Mesendoderm (in vitro differentiated cells): ENCODE results near the gene UGT1A9.

Source experiments
- DNase-seq: peaks from one replicate; pipeline ENCODE4 v3.0.0; 2013
- H2AK5ac ChIP-seq: 2 replicates; pipeline ENCODE4 v1.6.1; 2013; ENCODE audit warnings: low read length, inconsistent platforms
- H2BK120ac ChIP-seq: 2 replicates; pipeline ENCODE4 v1.6.1; 2013; ENCODE audit warnings: low read depth, mild to moderate bottlenecking, low read length, moderate library complexity, mixed read lengths
- H2BK15ac ChIP-seq: replicated peaks from 2 replicates; pipeline ENCODE4 v1.6.1; 2013; ENCODE audit warnings: low read depth, mild to moderate bottlenecking, moderate library complexity
- H2BK5ac ChIP-seq: 2 replicates; pipeline ENCODE4 v1.6.1; 2013; ENCODE audit warnings: low read length, inconsistent platforms
- H3K18ac ChIP-seq: 2 replicates; pipeline ENCODE4 v1.6.1; 2013; ENCODE audit warnings: mild to moderate bottlenecking, low read length, mixed read lengths
- H3K23ac ChIP-seq: one replicate; pipeline ENCODE4 v1.6.1; 2013; ENCODE audit warnings: low read length
- H3K27ac ChIP-seq: 2 replicates; pipeline ENCODE4 v1.5.1; 2013; ENCODE audit warnings: low read depth, mild to moderate bottlenecking, inconsistent platforms, low read length, moderate library complexity
- H3K27me3 ChIP-seq: 2 replicates; pipeline ENCODE4 v1.6.1; 2013; ENCODE audit warnings: low read length, control low read depth, mild to moderate bottlenecking, inconsistent platforms; ENCODE audit not compliant: insufficient read depth, poor library complexity
- H3K36me3 ChIP-seq: 2 replicates; pipeline ENCODE4 v1.6.1; 2013; ENCODE audit warnings: low read length, inconsistent platforms; ENCODE audit not compliant: control insufficient read depth, insufficient read depth
- H3K4ac ChIP-seq: one replicate; pipeline ENCODE4 v1.6.1; 2013; ENCODE audit warnings: low read depth, mild to moderate bottlenecking, low read length, moderate library complexity
- H3K4me1 ChIP-seq: 2 replicates; pipeline ENCODE4 v1.6.1; 2013; ENCODE audit warnings: low read depth, low read length, inconsistent platforms; ENCODE audit not compliant: control insufficient read depth
- H3K4me2 ChIP-seq: 2 replicates; pipeline ENCODE4 v1.6.1; 2013; ENCODE audit warnings: low read length
- H3K4me3 ChIP-seq: 2 replicates; pipeline ENCODE4 v1.5.1; 2013; ENCODE audit warnings: mild to moderate bottlenecking, low read length
- H3K56ac ChIP-seq: one replicate; pipeline ENCODE4 v1.6.1; 2013; ENCODE audit warnings: low read length
- H3K79me1 ChIP-seq: 2 replicates; pipeline ENCODE4 v1.6.1; 2013; ENCODE audit warnings: low read length, inconsistent platforms
- H3K79me2 ChIP-seq: 2 replicates; pipeline ENCODE4 v1.6.1; 2013; ENCODE audit warnings: mild to moderate bottlenecking, low read length; ENCODE audit not compliant: control insufficient read depth, insufficient read depth
- H3K9ac ChIP-seq: 2 replicates; pipeline ENCODE4 v1.6.1; 2013; ENCODE audit warnings: low read length, inconsistent platforms
- H4K5ac ChIP-seq: one replicate; pipeline ENCODE4 v1.6.1; 2013; ENCODE audit warnings: low read length
- H4K8ac ChIP-seq: one replicate; pipeline ENCODE4 v1.6.1; 2013; ENCODE audit warnings: low read depth, mild to moderate bottlenecking, control low read depth, low read length, moderate library complexity
- whole genome bisulfite sequencing: extraction: QIAGEN DNeasy Blood & Tissue Kit; methylation state at CpG from one replicate; pipeline ENCODE4 v1.1.7; 2013; ENCODE audit warnings: low lambda C conversion rate, missing lambda C conversion rate; ENCODE audit not compliant: insufficient coverage; ENCODE audit errors: extremely low coverage; 5-methylcytosine and 5-hydroxymethylcytosine counted together

UGT1A9 gene

DNA sequence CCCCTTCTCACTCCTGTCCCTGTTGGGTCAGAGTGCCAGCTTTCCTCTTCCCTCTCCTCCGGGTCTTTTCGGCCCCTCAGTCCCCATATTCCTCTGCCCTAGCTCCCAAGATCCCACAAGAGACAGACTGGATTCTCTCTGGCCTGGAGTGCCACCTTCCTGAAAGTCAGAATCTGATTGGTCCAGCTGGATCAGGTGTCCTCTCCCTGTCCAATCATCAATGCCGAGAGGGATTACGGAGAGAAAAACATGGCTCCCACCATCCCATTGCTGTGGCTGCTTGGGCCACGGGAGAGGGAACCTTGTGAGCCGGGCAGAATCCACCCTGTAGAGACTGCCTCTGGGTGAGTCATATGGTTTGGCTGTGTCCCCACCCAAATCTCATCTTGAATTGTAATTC, 103.7 kb downstream of the UGT1A9 start:
- no peaks in the 10 kb centered on the region for H3K4me1 ChIP-seq
- no peak overlapping the region for H2BK5ac ChIP-seq
- no peaks in the 10 kb centered on the region for H3K36me3 ChIP-seq
- H3K4ac ChIP-seq, result no peak overlapping the region
- no peak overlapping the region for H3K9ac ChIP-seq
- H3K79me2 ChIP-seq, result no peaks in the 10 kb centered on the region
- no peaks in the 10 kb centered on the region for H3K79me1 ChIP-seq
- H3K27ac ChIP-seq, result no peak overlapping the region
- no peak overlapping the region for H3K4me2 ChIP-seq
- no peak overlapping the region for H3K4me3 ChIP-seq
- H3K23ac ChIP-seq, result no peak overlapping the region
- no peak overlapping the region for H2BK120ac ChIP-seq
- H2AK5ac ChIP-seq, result no peak overlapping the region
- no peak overlapping the region for H4K5ac ChIP-seq
- no peak overlapping the region for H4K8ac ChIP-seq
- no peak overlapping the region for H3K56ac ChIP-seq
- no peak for DNase-seq
- no peak overlapping the region for H2BK15ac ChIP-seq
- no peaks in the 10 kb centered on the region for H3K27me3 ChIP-seq
- no peak overlapping the region for H3K18ac ChIP-seq
- WGBS, result no CpG with 5 or more reads among the region's 6 CpGs

DNA sequence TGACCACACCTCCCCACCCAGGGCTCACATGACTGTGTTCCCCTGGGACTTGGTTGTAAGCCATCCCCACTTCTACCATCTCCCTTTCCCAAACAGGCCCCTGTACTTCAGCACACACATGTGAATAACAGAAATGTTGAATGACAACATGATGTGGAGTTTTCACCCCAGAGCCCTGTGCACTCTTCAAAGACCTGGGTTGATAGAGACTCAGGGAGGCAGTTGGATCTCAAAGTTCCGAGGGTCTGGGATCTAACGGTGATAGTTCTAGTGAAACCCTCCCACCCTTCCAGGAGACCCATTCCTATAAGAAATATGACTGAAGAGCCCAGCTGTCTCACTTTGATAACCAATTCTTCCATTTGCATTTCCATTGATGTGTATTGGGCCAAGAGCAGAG, 106.3 kb downstream of the UGT1A9 start, which contains the start of gene MROH2A:
TSS of gene MROH2A (plus strand) at position 301 of the 400 bp plus-strand sequence. CDS start 1,029 bp downstream, outside the sequence.
- Histone ChIP-seq H3K4ac (no peak within 1 kb of the TSS), H3K9ac (no peak within 1 kb of the TSS), H2AK5ac (no peak within 1 kb of the TSS), H3K79me1 (no peaks in the 10 kb centered on the region), H4K5ac (no peak within 1 kb of the TSS), H3K23ac (no peak within 1 kb of the TSS), H3K18ac (no peak within 1 kb of the TSS), H4K8ac (no peak within 1 kb of the TSS), H2BK120ac (no peak within 1 kb of the TSS), H3K4me1 (no peaks in the 10 kb centered on the region), H3K4me3 (no peak within 1 kb of the TSS), H3K36me3 (no peaks in the 10 kb centered on the region), H3K27ac (no peak within 1 kb of the TSS), H3K4me2 (no peak within 1 kb of the TSS), H2BK15ac (no peak within 1 kb of the TSS), H3K27me3 (no peaks in the 10 kb centered on the region), H3K79me2 (no peaks in the 10 kb centered on the region), H2BK5ac (no peak within 1 kb of the TSS), H3K56ac (no peak within 1 kb of the TSS)
- DNase-seq, result no peak
- WGBS, result no CpG with 5 or more reads among the region's 2 CpGs

DNA sequence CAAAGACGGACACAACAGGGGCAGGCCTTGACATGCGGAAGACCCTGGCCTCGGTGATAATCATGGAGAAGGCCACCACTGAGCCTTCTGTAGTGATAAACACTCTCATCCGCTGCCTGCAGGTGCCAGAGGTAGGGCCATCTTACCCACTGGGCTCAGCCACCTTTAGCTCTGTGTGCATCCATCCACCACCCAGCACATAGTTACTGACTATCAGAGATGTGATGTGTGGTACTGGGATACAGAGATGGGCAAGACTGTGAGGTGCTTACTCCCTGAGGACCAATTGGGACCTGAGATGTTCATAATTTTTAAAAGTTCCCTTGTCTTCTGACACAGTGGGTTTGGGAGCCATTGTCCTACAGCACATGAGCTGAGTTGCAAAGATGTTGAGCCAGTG, 108.0 kb downstream of the UGT1A9 start:
- Histone ChIP-seq H3K23ac (no peak overlapping the region), H3K18ac (no peak overlapping the region), H2AK5ac (no peak overlapping the region), H3K27ac (no peak overlapping the region), H3K4ac (no peak overlapping the region), H2BK5ac (no peak overlapping the region), H3K4me1 (no peaks in the 10 kb centered on the region), H3K4me2 (no peak overlapping the region), H3K4me3 (no peak overlapping the region), H4K5ac (no peak overlapping the region), H3K36me3 (no peaks in the 10 kb centered on the region), H4K8ac (no peak overlapping the region), H2BK15ac (no peak overlapping the region), H3K79me1 (no peaks in the 10 kb centered on the region), H3K79me2 (no peaks in the 10 kb centered on the region), H3K56ac (no peak overlapping the region), H3K9ac (no peak overlapping the region), H2BK120ac (no peak overlapping the region), H3K27me3 (no peaks in the 10 kb centered on the region)
- no CpG with 5 or more reads among the region's 4 CpGs for WGBS
- no peak for DNase-seq

DNA sequence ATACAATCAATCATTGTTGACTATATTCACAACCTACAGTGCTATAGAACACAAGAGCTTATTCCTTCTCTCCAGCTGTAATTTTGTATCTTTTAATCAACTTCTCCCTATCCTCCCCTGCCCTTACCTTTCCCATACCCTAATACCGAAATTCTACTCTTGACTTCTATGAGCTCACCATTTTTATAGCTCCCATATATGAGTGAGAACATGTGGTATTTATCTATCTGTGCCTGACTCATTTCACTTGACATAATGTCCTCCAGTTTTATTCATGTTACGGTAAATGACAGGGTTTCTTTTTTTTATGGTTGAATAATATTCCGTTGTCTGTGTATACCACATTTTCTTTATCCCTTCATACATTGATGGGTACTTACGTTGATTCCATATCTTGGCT, 109.1 kb downstream of the UGT1A9 start:
- Histone ChIP-seq H4K8ac (no peak overlapping the region), H3K9ac (no peak overlapping the region)
- WGBS, result no CpG with 5 or more reads among the region's 4 CpGs

DNA sequence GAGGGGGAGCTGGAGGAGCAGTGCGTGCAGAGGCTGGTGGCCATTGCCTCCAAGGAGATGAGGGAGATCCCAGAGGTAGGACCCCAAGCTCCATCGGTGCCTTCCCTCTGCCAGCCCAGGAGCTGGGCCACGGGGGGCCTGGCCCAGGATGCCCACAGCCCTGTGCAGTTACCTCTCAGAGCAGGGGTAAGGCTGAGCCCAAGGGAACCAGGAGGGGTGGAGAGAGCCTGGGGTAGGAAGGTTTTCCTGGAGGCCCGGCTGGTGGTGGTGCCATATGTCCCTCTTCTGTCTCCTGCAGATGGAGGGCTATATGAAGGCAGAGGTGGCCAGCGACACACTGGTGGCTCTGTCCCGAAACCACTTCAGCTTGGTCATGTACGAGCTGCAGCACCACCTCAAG, 117.9 kb downstream of the UGT1A9 start:
- no peaks in the 10 kb centered on the region for H3K79me2 ChIP-seq
- H3K56ac ChIP-seq, result no peak overlapping the region
- no peak overlapping the region for H3K4ac ChIP-seq
- H3K4me1 ChIP-seq, result no peaks in the 10 kb centered on the region
- H3K23ac ChIP-seq, result no peak overlapping the region
- H3K27ac ChIP-seq, result no peak overlapping the region
- no peak overlapping the region for H2BK5ac ChIP-seq
- no CpG with 5 or more reads among the region's 7 CpGs for WGBS
- no peak for DNase-seq
- H2BK120ac ChIP-seq, result no peak overlapping the region
- no peak overlapping the region for H4K8ac ChIP-seq
- no peak overlapping the region for H4K5ac ChIP-seq
- H3K79me1 ChIP-seq, result no peaks in the 10 kb centered on the region
- H3K27me3 ChIP-seq, result no peaks in the 10 kb centered on the region
- H2BK15ac ChIP-seq, result no peak overlapping the region
- H3K4me3 ChIP-seq, result no peak overlapping the region
- no peak overlapping the region for H3K4me2 ChIP-seq
- no peak overlapping the region for H3K9ac ChIP-seq
- no peaks in the 10 kb centered on the region for H3K36me3 ChIP-seq
- no peak overlapping the region for H2AK5ac ChIP-seq
- H3K18ac ChIP-seq, result no peak overlapping the region

More for the DNA sequence above, 109.1 kb downstream of the UGT1A9 start:
- H3K27ac ChIP-seq, result no peak overlapping the region
- no peak overlapping the region for H3K23ac ChIP-seq
- H2BK120ac ChIP-seq, result no peak overlapping the region
- no peak overlapping the region for H2AK5ac ChIP-seq
- no peak overlapping the region for H3K18ac ChIP-seq
- no peak overlapping the region for H2BK15ac ChIP-seq
- H4K5ac ChIP-seq, result no peak overlapping the region
- no peaks in the 10 kb centered on the region for H3K79me2 ChIP-seq
- no peak overlapping the region for H3K56ac ChIP-seq
- no peak overlapping the region for H2BK5ac ChIP-seq
- H3K27me3 ChIP-seq, result no peaks in the 10 kb centered on the region
- no peak overlapping the region for H3K4me3 ChIP-seq
- no peak for DNase-seq
- no peaks in the 10 kb centered on the region for H3K4me1 ChIP-seq
- no peak overlapping the region for H3K4me2 ChIP-seq
- H3K4ac ChIP-seq, result no peak overlapping the region
- no peaks in the 10 kb centered on the region for H3K79me1 ChIP-seq
- H3K36me3 ChIP-seq, result no peaks in the 10 kb centered on the region

DNA sequence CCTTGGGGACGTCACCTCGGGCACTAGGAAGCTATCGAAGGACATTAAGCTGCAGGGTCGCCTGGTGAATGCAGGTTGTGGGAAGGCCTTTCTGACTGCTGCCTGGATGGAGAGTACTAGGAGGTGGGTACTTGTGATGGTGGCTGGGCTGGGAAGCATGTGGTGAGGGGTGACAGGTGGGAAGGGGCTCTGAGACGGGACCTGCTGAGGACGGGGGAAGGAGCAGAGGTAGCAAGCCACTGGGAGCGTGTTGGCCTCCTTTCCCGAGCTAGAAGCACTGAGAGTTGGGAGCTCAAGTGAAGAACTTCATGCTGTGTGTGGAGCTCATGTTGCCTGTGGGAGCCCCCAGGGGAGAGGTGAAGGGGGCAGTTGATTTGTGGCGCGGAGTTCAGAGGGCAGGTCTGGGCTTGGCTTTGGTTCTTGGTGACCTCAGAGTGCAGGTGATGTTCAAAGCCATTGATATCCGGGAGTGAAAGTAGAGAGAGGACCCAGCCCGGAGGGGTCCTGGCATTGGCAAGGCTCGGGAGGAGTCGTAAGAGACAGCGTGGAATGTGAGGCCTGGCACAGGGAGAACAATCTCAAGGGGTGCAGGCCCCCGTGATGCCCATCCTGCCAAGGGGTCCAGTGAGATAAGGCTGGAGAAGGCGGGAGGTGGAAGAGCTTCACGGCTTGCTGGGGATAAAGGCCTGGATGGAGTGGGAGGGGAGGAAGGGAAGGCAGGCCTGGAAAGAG, 119.6 kb downstream of the UGT1A9 start:
- no peak overlapping the region for H2BK5ac ChIP-seq
- no peak overlapping the region for H3K18ac ChIP-seq
- no peaks in the 10 kb centered on the region for H3K27me3 ChIP-seq
- H3K4ac ChIP-seq, result no peak overlapping the region
- H4K8ac ChIP-seq, result no peak overlapping the region
- no peaks in the 10 kb centered on the region for H3K4me1 ChIP-seq
- WGBS, result no CpG with 5 or more reads among the region's 18 CpGs
- H3K9ac ChIP-seq, result no peak overlapping the region
- H3K4me2 ChIP-seq, result no peak overlapping the region
- no peak overlapping the region for H3K23ac ChIP-seq
- H3K79me2 ChIP-seq, result no peaks in the 10 kb centered on the region
- no peak overlapping the region for H2AK5ac ChIP-seq
- no peaks in the 10 kb centered on the region for H3K36me3 ChIP-seq
- no peak overlapping the region for H3K27ac ChIP-seq
- H4K5ac ChIP-seq, result no peak overlapping the region
- H3K79me1 ChIP-seq, result no peaks in the 10 kb centered on the region
- no peak overlapping the region for H2BK120ac ChIP-seq
- DNase-seq, result no peak
- H3K4me3 ChIP-seq, result no peak overlapping the region
- no peak overlapping the region for H3K56ac ChIP-seq
- H2BK15ac ChIP-seq, result no peak overlapping the region
